Suprapubic skin (tissue), 3 donors: ENCODE measurements around the gene SMPX.

Source experiments
- CTCF ChIP-seq, 2 donors: fragments of 200-600 bp in 1 of 2; fragments of 450-650 bp in 1 of 2; sonication (generic) in 1 of 2; IDR thresholded peaks; one replicate each; pipeline ENCODE4 v1.5.1; 2016 to 2019; ENCODE audit warnings: antibody characterized with exemption in 2 of 2, mild to moderate bottlenecking in 1 of 2, moderate library complexity in 1 of 2
- POLR2A ChIP-seq, 2 donors: fragments of 450-650 bp; IDR thresholded peaks; one replicate each; pipeline ENCODE4 v1.6.1; 2017; ENCODE audit warnings: antibody characterized with exemption in 2 of 2, mild to moderate bottlenecking in 2 of 2, moderate library complexity in 2 of 2

DNA sequence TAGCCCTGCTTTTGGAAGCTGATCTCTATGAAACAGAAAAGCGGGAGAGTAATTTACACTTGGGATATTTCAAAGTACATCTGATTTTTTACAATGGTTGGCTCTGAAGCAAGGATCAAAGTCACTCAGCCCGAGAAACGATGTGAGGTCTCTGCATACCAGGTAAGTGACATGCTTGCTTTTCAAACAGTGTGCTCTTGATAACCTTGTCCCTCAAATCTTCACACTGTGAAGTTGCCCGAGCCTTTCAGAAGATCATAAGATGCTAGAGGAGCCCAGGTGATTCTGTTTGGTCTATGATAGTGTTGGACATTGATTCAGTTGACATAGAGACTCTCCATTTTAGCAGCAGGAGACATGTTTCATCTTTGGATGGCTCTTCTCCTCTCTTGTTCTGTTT lies 52.7 kb downstream of the SMPX start:
- TF ChIP-seq CTCF (IDR thresholded peaks at IDR 0.05) = no peak
- no peak for TF ChIP-seq POLR2A (IDR thresholded peaks at IDR 0.05)
